ENCODE results near the gene NRIP1. TPM values are rescaled to one million over a fixed set of nuclear protein-coding genes. Genes with fewer than 3 reads are reported as not detected.

Gene NRIP1
- total and polyA plus RNA-seq, 2 of the 8 experiments (the other 6 are each of a cell fraction or from before 2014, with no cell fraction given) = 1.5 to 9.3 TPM

DNA sequence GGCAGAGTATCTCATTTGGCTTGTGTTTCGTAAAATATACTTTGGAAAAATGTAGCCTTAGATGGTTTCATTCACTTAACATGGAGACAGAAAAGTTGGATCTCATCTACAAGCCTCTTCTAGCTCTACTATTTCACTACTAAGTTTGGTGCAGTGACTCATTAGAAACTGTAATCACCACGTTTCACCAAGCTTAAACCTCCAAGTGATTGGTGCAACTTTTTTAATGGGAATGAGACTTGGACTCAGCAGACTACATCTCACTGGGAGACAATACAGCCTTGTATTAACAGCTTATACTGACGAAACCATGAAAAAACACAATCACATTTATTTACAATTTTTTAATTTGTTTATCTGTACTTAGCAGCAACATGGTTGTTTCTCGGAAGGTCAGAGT, 29.9 kb upstream of the NRIP1 start:
- Histone ChIP-seq H3K4me3 (ENCODE audit: extremely low read depth in 1 of 4, insufficient read depth in 2 of 4, low read depth in 3 of 4, low read length in 4 of 4) (no peak overlapping the region), H3K56ac (replicated peaks; ENCODE audit: insufficient read length, low read depth, low read length) (no peak overlapping the region), H4K5ac (ENCODE audit: insufficient read length, low read depth, low read length) (no peak overlapping the region), H2BK120ac (replicated peaks; ENCODE audit: low read depth, low read length) (no peak overlapping the region), H2BK15ac (ENCODE audit: low read length) (no peak overlapping the region), H3K36me3 (ENCODE audit: control insufficient read depth in 2 of 4, insufficient read depth in 4 of 4, low read length in 3 of 4) (no peaks in the 10 kb centered on the region), H3K4ac (replicated peaks; ENCODE audit: insufficient read length, low read depth, low read length) (no peak overlapping the region), H4K8ac (ENCODE audit: extremely low read depth, insufficient read depth, low read length) (no peak overlapping the region), H3K18ac (ENCODE audit: extremely low read depth, low read length) (no peak overlapping the region), H4K91ac (replicated peaks; ENCODE audit: insufficient read length, low read length) (no peak overlapping the region), H3K9ac (replicated peaks in 1 of 4; ENCODE audit: extremely low read depth in 1 of 4, low read depth in 3 of 4, low read length in 3 of 4) (no peak overlapping the region), H3K9me3 (ENCODE audit: insufficient read depth in 2 of 2, low read depth in 1 of 2, low read length in 1 of 2) (no peaks in the 10 kb centered on the region), H2AFZ (ENCODE audit: low read length) (no peak overlapping the region), H3K4me1 (replicated peaks in 1 of 4; ENCODE audit: control insufficient read depth in 3 of 4, insufficient read depth in 4 of 4, low read length in 3 of 4) (peaks cover 0 to 4% (median 0%) of the 10 kb centered on the region in 4 experiments; a peak in 1 of 7 replicates), H3K79me2 (ENCODE audit: control insufficient read depth in 1 of 2, insufficient read depth in 2 of 2, low read length in 2 of 2) (no peaks in the 10 kb centered on the region), H4K20me1 (replicated peaks in 1 of 2; ENCODE audit: control insufficient read depth in 1 of 2, insufficient read depth in 2 of 2, low read length in 2 of 2) (no peaks in the 10 kb centered on the region), H3K27ac (ENCODE audit: low read depth, low read length) (no peak overlapping the region), H3K27me3 (replicated peaks in 1 of 4; ENCODE audit: control insufficient read depth in 3 of 4, extremely low read depth in 1 of 4, insufficient read depth in 3 of 4, low read length in 3 of 4) (no peaks in the 10 kb centered on the region), H3K23ac (ENCODE audit: insufficient read length) (no peak overlapping the region), H3K14ac (ENCODE audit: insufficient read length) (no peak overlapping the region), H2BK20ac (ENCODE audit: low read length) (no peak overlapping the region), H3K23me2 (ENCODE audit: low read depth, low read length) (no peaks in the 10 kb centered on the region), H3K4me2 (ENCODE audit: insufficient read depth in 1 of 2, low read depth in 2 of 2, low read length in 2 of 2) (no peak overlapping the region), H2AK5ac (ENCODE audit: low read depth, low read length) (no peak overlapping the region), H2BK5ac (ENCODE audit: low read depth, low read length) (no peak overlapping the region), H2BK12ac (ENCODE audit: low read depth, low read length) (no peak overlapping the region), H3K79me1 (ENCODE audit: low read depth, low read length) (no peaks in the 10 kb centered on the region)
- POLR2A ChIA-PET (ENCODE audit: partially characterized antibody) = interaction anchor here (0.6 kb wide), 1 partner anchor 439 kb away, joined by 3 read pairs; no protein-coding TSS in a partner anchor
- FAIRE-seq (no peak), DNase-seq (ENCODE audit: low read depth in 1 of 2, low spot score in 2 of 2) (no peak)
- CTCF ChIA-PET (ENCODE audit: partially characterized antibody) = interaction anchor here (1.0 to 1.3 kb wide), 2 partner anchors 8 to 10 kb away, joined by 3 to 4 read pairs; no protein-coding TSS in a partner anchor
- TF ChIP-seq SAP30 (IDR thresholded peaks at IDR 0.05; ENCODE audit: insufficient read depth, insufficient replicate concordance, low read length) (no peak), EP300 (IDR thresholded peaks at IDR 0.05; ENCODE audit: borderline replicate concordance in 1 of 2, low read depth in 2 of 2, low read length in 2 of 2) (no peak), SUZ12 (IDR thresholded peaks at IDR 0.05; ENCODE audit: low read length) (no peak), KDM5A (IDR thresholded peaks at IDR 0.05; ENCODE audit: low read length) (no peak)
- WGBS, 2 experiments (ENCODE audit: extremely low coverage in 1 of 2, insufficient coverage in 1 of 2, insufficient read length in 1 of 2, insufficient replicate concordance in 2 of 2, low coverage in 1 of 2, low lambda C conversion rate in 2 of 2, missing lambda C conversion rate in 1 of 2) = 91% methylated on average over 4 of the region's 4 CpGs; no CpG with 5 or more reads in 1 of the 2 experiments
